Tibial artery (tissue), 4 donors: ENCODE measurements around the gene HMG20A.

Source experiments
- DNase-seq, 2 donors: peaks; one replicate each; pipeline ENCODE4 v3.0.0-alpha.2; 2019
- H3K27ac ChIP-seq, 2 donors: fragments of 200-600 bp; sonication (generic) in 1 of 2; 1 replicate in 1 of 2; 2 replicates in 1 of 2; pipeline ENCODE4 v1.5.1; 2018 to 2019; ENCODE audit warnings: mild to moderate bottlenecking in 1 of 2
- H3K27me3 ChIP-seq, 2 donors: fragments of 200-600 bp; sonication (generic) in 1 of 2; one replicate each; pipeline versions ENCODE4 v1.5.1 to v1.6.0; 2016 to 2019
- H3K36me3 ChIP-seq, 3 donors: fragments of 200-600 bp; sonication (generic) in 2 of 3; one replicate each; pipeline ENCODE4 v1.5.1; 2016 to 2019; ENCODE audit warnings: mild to moderate bottlenecking in 2 of 3
- H3K4me1 ChIP-seq, 4 donors: fragments of 200-600 bp; sonication (generic) in 2 of 4; 1 replicate in 3 of 4; 2 replicates in 1 of 4; pipeline ENCODE4 v1.5.1; 2016 to 2019
- H3K4me3 ChIP-seq, 2 donors: fragments of 200-600 bp; sonication (generic) in 1 of 2; 1 replicate in 1 of 2; 2 replicates in 1 of 2; pipeline ENCODE4 v1.5.1; 2018 to 2019; ENCODE audit warnings: mild to moderate bottlenecking in 2 of 2
- H3K9me3 ChIP-seq, 3 donors: fragments of 200-600 bp; sonication (generic) in 1 of 3; one replicate each; pipeline ENCODE4 v1.5.1; 2016 to 2019
- intact Hi-C: fragments of 100-400 bp; cut with DNase I; formaldehyde crosslinking; loops from one replicate; pipeline ENCODE4 v1.15.0; 2023; ENCODE audit warnings: low total_unique reads
- TF ChIP-seq, protein P1 (sequence below), 2 experiments: fragments of 200-600 bp in 1 of 2; fragments of 450-650 bp in 1 of 2; IDR thresholded peaks; one replicate each; pipeline ENCODE4 v1.5.1; 2017 to 2019; ENCODE audit warnings: antibody characterized with exemption in 2 of 2, mild to moderate bottlenecking in 1 of 2, moderate library complexity in 1 of 2

Gene HMG20A

DNA sequence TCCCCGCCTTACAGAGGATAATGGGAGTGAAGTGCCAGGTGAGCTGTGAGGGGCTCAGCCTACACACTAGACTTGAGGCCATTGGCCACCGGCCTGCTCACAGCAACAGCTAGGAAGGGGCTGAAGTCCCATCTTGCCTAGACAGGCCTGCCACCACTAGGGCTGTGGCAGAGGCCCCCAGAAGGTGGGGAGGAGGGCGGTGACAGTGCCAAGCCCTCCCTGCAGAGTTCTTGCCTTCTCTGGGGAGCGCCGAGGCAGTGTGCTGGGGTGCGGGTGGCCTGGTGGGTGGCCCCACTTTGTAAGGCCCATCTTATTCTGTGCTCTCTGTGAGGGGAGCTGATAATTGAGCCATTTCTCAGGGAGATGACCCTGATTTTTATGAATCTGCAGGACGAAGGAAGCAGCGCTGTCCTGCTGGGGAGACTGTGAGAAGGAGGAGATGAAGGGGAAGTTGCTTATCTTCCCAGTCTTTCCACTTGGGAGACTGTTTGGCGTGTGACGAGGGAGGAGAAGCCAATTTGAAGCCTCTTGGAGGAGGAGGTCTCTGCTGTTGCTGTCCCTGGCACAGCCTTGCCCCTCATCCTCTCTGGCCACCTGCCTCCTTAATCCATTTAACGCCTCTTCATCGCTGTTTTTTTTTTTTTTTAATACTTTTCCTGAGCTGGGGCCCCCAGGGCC, 107.7 kb downstream of the HMG20A start:
- Histone ChIP-seq H3K4me1 (peaks cover 0 to 9% (median 2%) of the 10 kb centered on the region in 4 donors), H3K9me3 (no peaks in the 10 kb centered on the region), H3K36me3 (no peaks in the 10 kb centered on the region), H3K27me3 (no peaks in the 10 kb centered on the region), H3K4me3 (no peak overlapping the region), H3K27ac (no peak overlapping the region)
- intact Hi-C loops = no loop called here
- TF ChIP-seq, protein P1, sequence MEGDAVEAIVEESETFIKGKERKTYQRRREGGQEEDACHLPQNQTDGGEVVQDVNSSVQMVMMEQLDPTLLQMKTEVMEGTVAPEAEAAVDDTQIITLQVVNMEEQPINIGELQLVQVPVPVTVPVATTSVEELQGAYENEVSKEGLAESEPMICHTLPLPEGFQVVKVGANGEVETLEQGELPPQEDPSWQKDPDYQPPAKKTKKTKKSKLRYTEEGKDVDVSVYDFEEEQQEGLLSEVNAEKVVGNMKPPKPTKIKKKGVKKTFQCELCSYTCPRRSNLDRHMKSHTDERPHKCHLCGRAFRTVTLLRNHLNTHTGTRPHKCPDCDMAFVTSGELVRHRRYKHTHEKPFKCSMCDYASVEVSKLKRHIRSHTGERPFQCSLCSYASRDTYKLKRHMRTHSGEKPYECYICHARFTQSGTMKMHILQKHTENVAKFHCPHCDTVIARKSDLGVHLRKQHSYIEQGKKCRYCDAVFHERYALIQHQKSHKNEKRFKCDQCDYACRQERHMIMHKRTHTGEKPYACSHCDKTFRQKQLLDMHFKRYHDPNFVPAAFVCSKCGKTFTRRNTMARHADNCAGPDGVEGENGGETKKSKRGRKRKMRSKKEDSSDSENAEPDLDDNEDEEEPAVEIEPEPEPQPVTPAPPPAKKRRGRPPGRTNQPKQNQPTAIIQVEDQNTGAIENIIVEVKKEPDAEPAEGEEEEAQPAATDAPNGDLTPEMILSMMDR (IDR thresholded peaks at IDR 0.05) = no peak
- peak in 1 of 2 donors; percentile 31 for DNase-seq

DNA sequence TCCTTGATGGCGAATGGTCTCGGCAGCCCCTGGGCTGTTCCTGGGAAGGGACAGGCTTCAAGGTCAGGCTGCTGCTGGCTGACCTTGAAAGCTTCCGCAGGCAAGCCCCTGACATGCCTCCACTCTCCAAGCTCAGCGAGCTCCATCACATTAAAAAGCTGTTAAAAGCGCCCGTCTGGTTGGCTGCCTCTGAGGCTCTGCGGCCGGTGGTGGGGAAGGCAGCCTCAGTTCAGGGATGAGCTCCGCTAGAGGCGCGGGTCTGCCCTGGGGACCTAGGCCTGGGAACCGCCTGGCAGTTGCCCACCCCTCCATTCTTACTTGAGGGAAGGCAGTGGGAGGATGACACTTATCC, 108.3 kb downstream of the HMG20A start:
- Histone ChIP-seq H3K9me3 (no peaks in the 10 kb centered on the region), H3K36me3 (no peaks in the 10 kb centered on the region), H3K4me3 (no peak overlapping the region), H3K27me3 (no peaks in the 10 kb centered on the region), H3K27ac (no peak overlapping the region), H3K4me1 (peaks cover 0 to 9% (median 2%) of the 10 kb centered on the region in 4 donors)
- DNase-seq = peak in 1 of 2 donors; percentile 55
- TF ChIP-seq, protein P1 (IDR thresholded peaks at IDR 0.05) = no peak
- intact Hi-C loops = no loop called here

DNA sequence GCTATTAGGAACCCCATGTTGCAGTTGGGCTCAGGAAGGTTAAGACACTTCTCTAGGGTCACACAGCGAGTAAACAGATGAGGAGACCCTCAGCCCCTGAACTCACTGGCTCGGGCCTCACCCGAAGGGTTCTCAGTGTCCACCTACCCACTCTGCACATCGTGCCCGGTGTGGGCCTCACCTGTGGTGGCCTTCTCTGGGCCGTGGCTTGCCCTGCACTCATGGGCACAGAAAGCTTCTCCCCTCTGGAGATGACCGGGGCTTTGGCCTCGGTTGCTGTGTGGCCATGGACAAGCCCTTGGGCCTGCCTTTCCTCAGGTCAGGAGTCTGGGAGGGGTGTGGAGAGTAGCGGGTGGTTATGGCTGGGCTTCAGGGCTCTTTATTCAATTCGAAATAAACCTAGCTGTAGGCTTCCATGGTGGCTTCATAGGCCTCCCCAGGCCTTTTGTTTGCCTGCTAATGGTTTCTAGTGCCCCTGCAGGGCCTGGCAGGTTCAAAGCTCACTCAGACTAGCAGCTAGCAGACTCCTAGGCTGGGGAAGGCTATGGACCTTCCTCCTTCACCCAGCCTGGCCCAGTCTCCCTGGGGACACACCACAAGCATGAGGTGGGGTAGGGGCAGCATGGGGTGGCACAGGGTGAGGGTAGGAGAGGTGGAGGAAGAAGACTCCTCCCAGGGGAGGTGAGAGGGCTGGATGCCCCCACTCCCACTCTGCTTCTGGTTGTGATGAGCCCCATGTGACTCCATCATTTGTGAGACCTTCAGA, 108.9 kb downstream of the HMG20A start:
- Histone ChIP-seq H3K36me3 (no peaks in the 10 kb centered on the region), H3K27me3 (no peaks in the 10 kb centered on the region), H3K4me3 (no peak overlapping the region), H3K4me1 (peaks cover 0 to 9% (median 2%) of the 10 kb centered on the region in 4 donors), H3K27ac (no peak overlapping the region), H3K9me3 (no peaks in the 10 kb centered on the region)
- DNase-seq = peak in 1 of 2 donors; percentile 60
- TF ChIP-seq, protein P1 (IDR thresholded peaks at IDR 0.05) = no peak
- intact Hi-C loops = no loop called here

DNA sequence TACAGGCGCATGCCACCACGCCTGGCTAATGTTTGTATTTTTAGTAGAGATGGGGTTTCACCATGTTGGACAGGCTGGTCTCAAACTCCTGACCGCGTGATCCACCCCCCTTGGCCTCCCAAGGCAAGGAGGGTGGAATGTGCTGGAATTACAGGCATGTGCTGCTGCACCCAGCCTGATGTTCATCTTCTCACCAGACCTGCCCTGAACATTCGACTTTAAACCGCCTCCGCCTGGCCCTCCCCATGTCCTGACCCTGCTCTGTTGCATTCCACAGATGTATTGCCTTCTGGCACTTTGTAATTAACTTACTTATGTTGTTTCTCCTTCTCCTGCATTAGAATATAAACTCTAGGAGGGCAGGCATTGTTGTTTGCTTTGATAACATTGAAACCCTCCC, 109.9 kb downstream of the HMG20A start:
- DNase-seq = peak in 1 of 2 donors; percentile 41
- Histone ChIP-seq H3K36me3 (no peaks in the 10 kb centered on the region), H3K9me3 (no peaks in the 10 kb centered on the region), H3K27ac (no peak overlapping the region), H3K4me3 (no peak overlapping the region), H3K27me3 (no peaks in the 10 kb centered on the region), H3K4me1 (peaks cover 0 to 9% (median 2%) of the 10 kb centered on the region in 4 donors)
- TF ChIP-seq, protein P1 (IDR thresholded peaks at IDR 0.05) = no peak
- intact Hi-C loops = no loop called here

DNA sequence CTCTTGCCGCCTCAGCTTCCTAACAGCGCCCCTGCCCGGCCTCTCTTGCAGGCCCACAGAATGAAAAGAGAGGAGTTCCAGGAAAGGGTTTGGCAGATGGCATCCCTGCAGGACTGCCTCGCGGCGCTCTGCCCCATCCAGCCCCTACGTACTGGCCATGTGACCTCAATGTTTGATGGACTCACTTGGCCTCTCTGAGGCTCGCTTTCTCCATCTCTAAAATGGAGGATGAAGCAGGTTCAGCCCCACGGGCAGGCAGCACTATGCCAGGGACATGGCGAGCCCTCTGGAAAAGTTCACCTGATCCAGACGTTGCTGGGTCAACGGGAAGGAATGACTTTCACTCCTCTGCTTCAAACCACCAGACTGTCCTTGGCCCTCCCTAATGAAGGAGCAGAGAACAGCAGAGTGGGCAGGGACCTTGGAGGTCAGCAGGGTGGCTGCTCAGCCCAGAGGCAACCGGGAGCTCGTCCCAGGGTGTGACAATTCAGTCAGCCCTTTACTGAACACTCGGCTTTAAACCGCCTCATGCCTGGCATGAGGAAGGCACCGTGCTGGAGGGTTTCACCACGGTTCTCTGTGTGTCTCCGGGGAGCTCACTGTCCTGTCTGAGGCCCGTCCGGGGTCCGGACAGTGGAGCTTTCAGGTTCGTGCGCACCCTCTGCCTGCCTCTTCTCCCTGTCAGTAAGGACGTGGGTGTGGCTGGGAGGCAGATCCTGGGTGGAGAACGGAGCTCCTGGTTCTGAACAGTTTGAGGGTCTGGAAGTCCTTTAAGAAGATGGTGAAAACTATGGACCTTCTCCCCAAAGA, 110.7 kb downstream of the HMG20A start:
- Histone ChIP-seq H3K27ac (no peak overlapping the region), H3K36me3 (no peaks in the 10 kb centered on the region), H3K4me3 (no peak overlapping the region), H3K4me1 (peaks cover 0 to 9% (median 2%) of the 10 kb centered on the region in 4 donors), H3K9me3 (no peaks in the 10 kb centered on the region), H3K27me3 (no peaks in the 10 kb centered on the region)
- TF ChIP-seq, protein P1 (IDR thresholded peaks at IDR 0.05) = no peak
- DNase-seq = peak in 1 of 2 donors; percentile 52
- intact Hi-C loops = no loop called here
